AG10803 (cell line): ENCODE data around the gene FOXA1.

Experiments used
- DNase-seq: peaks from one replicate; pipeline ENCODE4 v3.0.0; 2010; ENCODE audit warnings: low read depth
- H3K4me3 ChIP-seq: 2 replicates; pipeline ENCODE4 v1.5.1; 2011; ENCODE audit warnings: mild to moderate bottlenecking, low read length, control low read depth
- CTCF ChIP-seq: conservative IDR thresholded peaks from 2 replicates; pipeline ENCODE4 v1.5.1; 2011; ENCODE audit warnings: mild to moderate bottlenecking, low read length, control low read depth, inconsistent platforms

FOXA1 gene

GRCh38 chr14:37625597-37626595 is 30.8 kb upstream of the FOXA1 start:
- DNase-seq, result no peak
- no peak overlapping the region for H3K4me3 ChIP-seq
- no peak for TF ChIP-seq CTCF

- no peak overlapping the region for H3K4me3 ChIP-seq
- TF ChIP-seq CTCF, result no peak
These were observed 28.9 kb upstream of the FOXA1 start for GRCh38 chr14:37623971-37624370.

GRCh38 chr14:37623426-37623951 is 28.4 kb upstream of the FOXA1 start:
- no peak for TF ChIP-seq CTCF
- H3K4me3 ChIP-seq, result no peak overlapping the region
- peak; percentile 58 for DNase-seq

More at GRCh38 chr14:37623971-37624370, 28.9 kb upstream of the FOXA1 start:
- no peak for DNase-seq

- TF ChIP-seq CTCF, result no peak
- H3K4me3 ChIP-seq, result peak overlapping the region; percentile 44
- peak; percentile 25 for DNase-seq
These were observed 27.3 kb upstream of the FOXA1 start for GRCh38 chr14:37622231-37622923.

- DNase-seq, result no peak
- no peak overlapping the region for H3K4me3 ChIP-seq
- no peak for TF ChIP-seq CTCF
These were observed 25.8 kb upstream of the FOXA1 start for GRCh38 chr14:37620856-37621255.

GRCh38 chr14:37618498-37619028 is 23.5 kb upstream of the FOXA1 start:
- no peak overlapping the region for H3K4me3 ChIP-seq
- TF ChIP-seq CTCF, result no peak
- DNase-seq, result no peak
